ENCODE measurements around the gene ASPG. TPM values are rescaled to one million over a fixed set of nuclear protein-coding genes. Genes with fewer than 3 reads are reported as not detected.

The ASPG gene
- total RNA-seq, 1 donor from 2014 or later: 44.1 TPM

GRCh38 chr14:104138718-104139459 is 53.4 kb downstream of the ASPG start:
- DNase-seq (peak; percentile 50), ATAC-seq (ENCODE audit: poor library complexity) (no peak)
- intact Hi-C loops (cut with DNase I): loop anchor here (5.0 kb wide), 1 partner anchor 498 kb away; no protein-coding TSS in a partner anchor

- intact Hi-C loops (cut with DNase I): loop anchor here (5.0 to 10.0 kb wide), 2 partner anchors 235 to 498 kb away; no protein-coding TSS in a partner anchor
- DNase-seq (peak; percentile 42), ATAC-seq (ENCODE audit: poor library complexity) (no peak)
Observed at GRCh38 chr14:104139460-104140212, 54.1 kb downstream of the ASPG start.

GRCh38 chr14:104140213-104140462 is 54.6 kb downstream of the ASPG start:
- intact Hi-C loops (cut with DNase I): loop anchor here (10.0 kb wide), 1 partner anchor 235 kb away; no protein-coding TSS in a partner anchor
- DNase-seq: peak; percentile 40

GRCh38 chr14:104140463-104141331 is 55.2 kb downstream of the ASPG start:
- no peak for ATAC-seq (ENCODE audit: poor library complexity)
- intact Hi-C loops (cut with DNase I): loop anchor here (10.0 kb wide), 1 partner anchor 234 kb away; no protein-coding TSS in a partner anchor
- peak; percentile 33 for DNase-seq

More at GRCh38 chr14:104140213-104140462, 54.6 kb downstream of the ASPG start:
- ATAC-seq (ENCODE audit: poor library complexity): no peak

- intact Hi-C loops (cut with DNase I): loop anchor here (10.0 kb wide), 1 partner anchor 233 kb away; no protein-coding TSS in a partner anchor
- DNase-seq (peak; percentile 34), ATAC-seq (ENCODE audit: poor library complexity) (no peak)
Observed at GRCh38 chr14:104141621-104142091, 56.2 kb downstream of the ASPG start.

- ATAC-seq (ENCODE audit: poor library complexity) (no peak), DNase-seq (peak; percentile 13)
- intact Hi-C loops (cut with DNase I): loop anchor here (10.0 kb wide), 1 partner anchor 232 kb away; no protein-coding TSS in a partner anchor
Observed at GRCh38 chr14:104142136-104142945, 56.8 kb downstream of the ASPG start.

- intact Hi-C loops (cut with DNase I): loop anchor here (10.0 kb wide), 1 partner anchor 232 kb away; no protein-coding TSS in a partner anchor
- DNase-seq: peak; percentile 37
- no peak for ATAC-seq (ENCODE audit: poor library complexity)
Observed at GRCh38 chr14:104142946-104143470, 57.5 kb downstream of the ASPG start.

- intact Hi-C loops (cut with DNase I): loop anchor here (10.0 kb wide), 1 partner anchor 231 kb away; no protein-coding TSS in a partner anchor
- DNase-seq: peak; percentile 30
- ATAC-seq (ENCODE audit: poor library complexity): no peak
Observed at GRCh38 chr14:104143521-104144452, 58.3 kb downstream of the ASPG start.

- ATAC-seq (ENCODE audit: poor library complexity) (no peak), DNase-seq (no peak)
- intact Hi-C loops (cut with DNase I): loop anchor here (10.0 kb wide), 1 partner anchor 230 kb away; no protein-coding TSS in a partner anchor
Observed at GRCh38 chr14:104144453-104144790, 58.9 kb downstream of the ASPG start.

GRCh38 chr14:104144911-104145825 is 59.7 kb downstream of the ASPG start:
- intact Hi-C loops (cut with DNase I): loop anchor here (10.0 kb wide), 1 partner anchor 230 kb away; no protein-coding TSS in a partner anchor
- DNase-seq (peak; percentile 42), ATAC-seq (ENCODE audit: poor library complexity) (no peak)

- ATAC-seq (ENCODE audit: poor library complexity) (no peak), DNase-seq (peak; percentile 22)
- intact Hi-C loops (cut with DNase I): loop anchor here (10.0 kb wide), 1 partner anchor 229 kb away; no protein-coding TSS in a partner anchor
Observed at GRCh38 chr14:104145826-104146601, 60.5 kb downstream of the ASPG start.

GRCh38 chr14:104146651-104147345 is 61.3 kb downstream of the ASPG start:
- DNase-seq (peak; percentile 26), ATAC-seq (ENCODE audit: poor library complexity) (no peak)
- intact Hi-C loops (cut with DNase I): loop anchor here (10.0 kb wide), 1 partner anchor 228 kb away; no protein-coding TSS in a partner anchor

GRCh38 chr14:104147346-104148125 is 62.0 kb downstream of the ASPG start:
- intact Hi-C loops (cut with DNase I): loop anchor here (10.0 kb wide), 1 partner anchor 227 kb away; no protein-coding TSS in a partner anchor
- ATAC-seq (ENCODE audit: poor library complexity) (no peak), DNase-seq (peak; percentile 42)

Measured in Right ventricle myocardium superior (tissue), 1 donor.